ENCODE measurements around the gene TSPAN12.
"Not testable (repeated sequence)": the region's sequence is repeated elsewhere in the genome, so short reads cannot be mapped to it uniquely, and the experiment has no call there.

The TSPAN12 gene, protein sequence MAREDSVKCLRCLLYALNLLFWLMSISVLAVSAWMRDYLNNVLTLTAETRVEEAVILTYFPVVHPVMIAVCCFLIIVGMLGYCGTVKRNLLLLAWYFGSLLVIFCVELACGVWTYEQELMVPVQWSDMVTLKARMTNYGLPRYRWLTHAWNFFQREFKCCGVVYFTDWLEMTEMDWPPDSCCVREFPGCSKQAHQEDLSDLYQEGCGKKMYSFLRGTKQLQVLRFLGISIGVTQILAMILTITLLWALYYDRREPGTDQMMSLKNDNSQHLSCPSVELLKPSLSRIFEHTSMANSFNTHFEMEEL

DNA sequence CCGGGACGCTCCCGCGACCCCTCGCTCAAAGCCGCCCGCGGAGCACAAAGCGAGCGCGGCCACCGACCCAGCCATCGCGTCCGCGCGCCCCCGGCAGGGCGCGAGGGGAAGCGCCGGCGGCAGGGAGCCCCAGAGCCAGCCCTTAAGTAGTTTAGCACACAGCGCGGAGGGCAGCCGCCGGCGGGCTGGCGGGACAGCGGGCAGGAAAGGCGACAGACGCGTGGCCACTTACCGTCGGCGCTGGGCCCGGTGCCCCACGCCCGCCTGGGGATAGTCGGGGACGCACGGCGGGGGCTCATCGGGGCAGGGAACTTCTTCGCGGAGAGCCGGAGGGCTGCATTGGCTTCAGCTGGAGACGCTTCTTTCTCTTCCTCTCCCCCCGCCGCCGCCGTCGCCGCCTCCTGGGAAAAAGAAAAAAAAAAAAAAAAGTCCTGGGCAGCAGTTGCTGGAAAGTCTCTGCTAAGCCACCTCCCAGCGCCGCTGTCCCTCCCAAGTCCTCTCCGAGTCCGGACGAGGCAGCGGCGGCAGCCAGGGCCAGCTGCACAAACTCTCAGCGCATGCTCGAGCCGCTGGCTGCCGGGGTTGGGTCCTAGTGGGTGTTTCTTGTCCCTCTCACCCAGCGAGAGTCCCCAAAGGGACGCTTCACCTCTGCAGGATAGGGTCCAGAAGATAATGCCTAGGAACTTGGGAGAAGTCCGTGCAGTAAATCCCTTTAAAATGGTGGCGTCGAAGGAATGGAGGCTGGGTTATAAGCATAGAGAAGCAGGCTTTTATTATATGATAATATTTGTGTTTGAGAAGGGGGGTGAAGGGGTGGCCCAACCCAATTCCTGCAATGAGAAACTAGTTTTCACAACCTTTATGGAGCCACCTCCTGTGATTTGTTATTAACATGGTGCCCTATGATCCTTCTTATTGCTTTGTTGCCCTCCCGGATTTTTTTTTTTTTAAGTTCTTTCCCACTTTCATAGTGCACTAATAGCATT is at the start of gene TSPAN12:
TSS of gene TSPAN12 (minus strand) at position 557 of the 986 bp plus-strand sequence. CDS start 1,381 bp downstream, outside the sequence.
- peak; percentile 66 for DNase-seq

DNA sequence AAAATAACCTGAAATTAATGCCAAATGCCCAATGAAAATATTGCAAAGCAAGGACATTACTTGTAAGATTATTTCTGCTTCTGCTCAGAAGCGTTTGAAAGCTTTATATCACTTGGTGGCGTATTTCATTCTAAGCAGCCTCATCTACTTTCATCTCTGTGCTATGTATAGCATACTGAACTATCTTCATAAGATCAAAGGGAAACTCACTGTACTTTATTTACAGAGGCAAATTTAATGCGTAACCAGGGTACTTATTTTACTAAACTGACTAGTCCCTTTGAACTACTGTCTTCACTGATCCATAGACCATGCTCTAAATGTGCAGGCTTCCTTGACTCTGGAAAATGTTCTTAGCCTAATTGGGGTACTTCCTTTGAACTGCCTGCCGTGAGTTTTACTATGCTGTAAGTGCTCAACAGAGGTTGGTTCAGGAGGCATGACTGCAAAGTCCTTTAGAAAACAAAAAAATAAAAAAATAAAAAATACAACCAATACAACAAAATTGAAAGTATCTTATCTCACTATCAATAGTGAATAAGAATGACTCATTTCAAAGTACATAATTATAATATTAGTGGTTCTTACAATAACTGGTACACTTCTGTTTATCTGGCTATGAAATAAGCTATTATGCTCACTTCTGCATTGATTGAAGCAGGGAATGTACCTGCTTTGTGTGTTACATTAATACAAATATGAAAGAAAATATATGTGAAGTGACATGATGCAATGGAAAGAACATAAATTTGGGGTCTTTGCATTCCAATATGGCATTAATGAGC is 41.0 kb upstream of the TSPAN12 start:
- DNase-seq = no peak

DNA sequence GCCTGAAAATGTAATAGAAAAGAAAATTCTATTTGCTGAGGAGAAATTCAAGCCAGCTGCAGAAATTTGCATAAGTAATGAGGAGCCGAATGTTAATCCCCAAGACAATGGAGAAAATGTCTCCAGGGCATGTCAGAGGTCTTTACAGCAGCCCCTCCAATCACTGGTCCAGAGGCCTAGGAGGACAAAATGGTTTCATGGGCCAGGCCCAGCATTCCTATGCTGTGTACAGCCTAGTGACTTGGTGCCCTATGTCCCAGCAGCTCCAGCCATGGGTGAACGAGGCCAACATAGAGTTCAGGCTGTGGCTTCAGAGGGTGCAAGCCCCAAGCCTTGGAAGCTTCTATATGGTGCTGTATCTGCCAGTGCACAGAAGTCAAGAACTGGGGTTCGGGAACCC is 37.3 kb upstream of the TSPAN12 start:
- not testable (repeated sequence) for DNase-seq

DNA sequence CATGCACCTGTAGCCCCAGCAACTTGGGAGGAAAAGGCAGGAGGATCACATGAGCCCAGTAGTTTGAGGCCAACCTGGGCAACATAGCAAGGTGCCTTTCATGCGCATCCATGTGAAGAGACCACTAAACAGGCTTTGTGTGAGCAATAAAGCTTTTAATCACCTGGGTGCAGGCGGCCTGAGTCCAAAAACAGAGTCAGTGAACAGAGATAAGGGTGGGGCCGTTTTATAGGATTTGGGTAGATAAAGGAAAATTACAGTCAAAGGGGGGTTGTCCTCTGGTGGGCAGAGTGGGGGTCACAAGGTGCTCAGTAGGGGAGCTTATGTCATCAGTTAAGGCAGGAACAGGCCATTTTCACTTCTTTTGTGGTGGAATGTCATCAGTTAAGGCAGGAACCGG is 27.7 kb upstream of the TSPAN12 start:
- not testable (repeated sequence) for DNase-seq

DNA sequence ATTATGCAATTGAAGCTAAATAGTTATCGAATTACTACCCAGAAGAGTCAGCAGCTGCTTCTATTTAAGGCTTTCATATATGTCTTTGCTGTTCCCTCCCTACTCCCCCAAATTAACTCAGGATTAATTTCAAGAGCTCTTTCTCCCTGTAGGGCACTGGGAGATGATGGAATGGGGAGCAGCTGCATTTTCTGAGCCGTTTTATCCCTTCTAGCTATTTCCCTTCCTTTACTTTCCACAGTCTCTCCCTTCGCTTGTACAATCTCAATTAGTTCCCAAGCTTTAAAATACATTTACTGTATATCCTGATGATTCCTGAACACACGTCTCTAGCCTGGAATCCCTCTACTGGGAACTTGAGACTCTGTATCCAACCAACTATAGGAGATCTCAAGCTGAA is 19.8 kb upstream of the TSPAN12 start:
- no peak for DNase-seq

DNA sequence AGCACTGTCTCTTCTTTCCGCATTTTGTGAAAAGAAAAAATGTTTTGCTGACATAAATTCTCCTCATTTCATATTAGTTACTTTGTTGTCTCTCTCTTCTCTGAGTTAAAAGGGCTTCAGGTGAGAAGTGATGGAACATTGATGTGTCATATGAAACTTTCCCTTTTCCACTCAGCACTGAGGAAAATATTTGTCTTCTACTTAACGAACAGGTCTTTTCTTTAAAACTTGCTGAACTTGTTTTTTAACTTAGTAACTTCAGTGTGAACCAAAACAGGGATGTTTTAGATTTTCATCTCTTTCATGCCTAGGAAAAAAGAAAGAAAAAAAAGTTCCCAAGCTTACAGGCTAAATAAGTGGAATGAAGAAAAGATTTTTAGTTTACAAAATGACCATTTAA is 19.0 kb upstream of the TSPAN12 start:
- DNase-seq = no peak

DNA sequence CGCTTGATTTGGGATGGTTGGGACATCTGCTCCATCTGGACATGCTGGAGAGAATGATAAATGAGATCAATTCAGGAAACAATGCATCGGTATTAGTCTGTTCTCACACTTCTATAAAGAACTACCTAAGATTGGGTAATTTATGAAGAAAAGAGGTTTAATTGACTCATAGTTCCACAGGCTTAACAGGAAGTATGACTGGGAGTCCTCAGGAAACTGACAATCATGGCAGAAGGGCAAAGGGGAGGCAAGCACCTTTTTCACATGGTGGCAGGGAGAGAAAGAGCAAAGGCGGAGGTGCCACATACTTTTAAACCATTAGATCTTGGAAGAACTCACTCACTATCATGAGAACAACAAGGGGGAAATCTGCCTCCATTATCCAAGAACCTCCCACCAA is 16.8 kb upstream of the TSPAN12 start:
- DNase-seq = no peak

DNA sequence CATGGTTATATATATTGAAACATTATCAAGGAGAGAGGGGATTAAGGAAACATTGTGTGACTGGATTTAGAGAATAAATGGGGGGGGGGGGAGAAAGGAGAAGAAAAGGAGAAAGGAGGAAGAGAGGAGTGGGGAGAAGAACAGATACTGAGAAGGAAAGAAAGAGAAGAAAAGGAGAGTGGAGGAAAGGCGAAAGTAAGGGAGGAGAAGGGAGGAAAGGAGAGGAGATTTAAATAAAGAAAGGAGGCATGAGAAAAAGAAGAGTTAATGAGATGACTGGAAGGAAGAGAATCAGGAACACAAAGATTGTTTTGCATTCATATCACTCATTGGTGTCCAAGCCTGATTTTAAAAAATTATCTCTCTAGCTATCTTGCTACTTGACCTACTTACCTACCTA is 16.1 kb upstream of the TSPAN12 start:
- DNase-seq = no peak

DNA sequence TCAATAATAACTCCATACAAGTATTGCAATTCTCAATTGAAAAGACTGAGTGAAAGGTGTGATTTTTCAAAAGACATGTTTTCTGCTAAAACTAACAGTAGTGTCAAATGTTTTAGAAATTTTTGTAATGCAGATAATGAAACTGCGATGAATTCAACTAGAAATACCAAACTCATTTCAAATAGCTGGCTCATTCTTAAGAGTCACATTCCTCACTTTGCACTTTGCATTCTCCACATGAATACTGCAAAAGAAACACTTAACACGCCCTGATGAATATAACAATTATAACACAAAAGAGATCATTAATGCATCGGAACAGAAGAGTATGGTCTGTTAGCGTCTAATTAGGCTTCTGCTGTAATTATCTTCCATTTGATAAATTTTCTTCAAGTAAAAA is 15.5 kb upstream of the TSPAN12 start:
- DNase-seq = no peak

DNA sequence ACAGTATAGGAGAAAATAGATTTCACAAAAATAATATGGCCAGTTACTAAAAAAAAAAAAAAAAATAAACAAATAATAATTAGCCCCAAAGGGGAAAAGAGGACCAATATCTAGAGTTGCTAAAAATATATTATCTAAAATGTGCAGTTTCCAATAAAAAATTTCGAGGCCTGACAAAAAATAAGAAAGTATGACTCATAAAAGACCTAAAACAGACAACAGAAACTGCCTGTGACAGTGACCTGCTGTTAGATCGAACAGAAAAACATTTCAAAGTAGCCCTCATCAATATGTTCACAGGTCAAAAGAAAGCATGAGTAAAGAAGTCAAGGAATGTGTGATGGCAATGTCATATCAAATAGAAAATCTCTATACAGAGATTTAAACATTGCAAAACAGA is 11.8 kb upstream of the TSPAN12 start:
- DNase-seq = no peak

DNA sequence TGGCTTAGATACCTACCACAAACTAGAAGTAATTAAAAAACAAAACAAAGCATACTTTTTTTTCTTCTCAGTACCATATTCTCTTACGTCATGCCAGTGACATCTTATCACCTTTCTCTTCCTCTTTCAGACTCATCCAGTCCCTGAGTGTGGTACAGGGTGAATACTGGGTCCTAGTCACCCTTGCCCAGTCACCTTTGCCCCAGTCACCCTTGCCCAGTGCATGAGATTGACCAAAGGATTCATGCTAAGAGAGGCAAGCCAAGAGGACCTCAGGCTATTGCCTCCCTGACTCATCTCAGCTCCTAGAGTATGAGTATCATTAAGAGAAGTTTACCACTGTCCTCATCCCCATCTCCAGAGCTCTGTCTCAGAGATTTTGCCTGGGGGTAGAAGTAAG is 10.0 kb upstream of the TSPAN12 start:
- peak; percentile 3 for DNase-seq

DNA sequence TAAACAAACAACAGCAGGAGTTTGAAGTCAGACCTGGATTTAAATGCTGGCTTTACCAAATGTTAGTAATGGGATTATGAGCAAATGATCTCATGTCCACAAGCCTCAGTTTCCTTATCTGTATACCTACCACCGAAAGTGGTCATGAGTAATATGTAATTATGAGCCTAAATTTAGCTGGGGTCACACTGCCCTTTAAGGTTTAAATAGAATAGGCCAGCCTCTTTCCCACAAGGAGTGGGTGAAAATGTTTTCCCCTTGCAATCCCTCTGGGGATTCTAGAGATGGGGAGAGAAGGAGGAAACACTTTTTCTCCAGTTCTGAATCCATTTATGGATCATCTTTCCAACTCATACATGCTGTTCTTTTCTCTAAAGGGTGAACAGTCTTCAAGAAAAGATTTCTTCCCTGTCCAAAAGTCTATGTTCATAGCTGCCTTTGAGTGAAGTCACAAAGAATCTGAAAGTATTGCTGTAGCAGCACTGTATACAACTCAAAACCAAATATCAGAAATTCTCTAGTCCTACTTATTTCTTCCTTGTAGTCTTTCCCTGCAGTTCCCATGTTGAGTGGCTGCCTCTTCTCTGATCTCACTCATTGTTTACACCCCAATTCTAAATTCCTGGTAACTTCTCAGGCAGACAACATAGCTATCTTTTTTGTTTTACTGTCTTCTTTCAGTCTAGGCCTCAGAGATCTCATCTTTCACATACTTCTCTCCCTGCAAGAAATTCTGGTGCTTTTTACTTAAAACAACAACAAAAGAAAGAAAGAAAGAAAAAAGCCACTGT is 7.4 kb upstream of the TSPAN12 start:
- DNase-seq = no peak

DNA sequence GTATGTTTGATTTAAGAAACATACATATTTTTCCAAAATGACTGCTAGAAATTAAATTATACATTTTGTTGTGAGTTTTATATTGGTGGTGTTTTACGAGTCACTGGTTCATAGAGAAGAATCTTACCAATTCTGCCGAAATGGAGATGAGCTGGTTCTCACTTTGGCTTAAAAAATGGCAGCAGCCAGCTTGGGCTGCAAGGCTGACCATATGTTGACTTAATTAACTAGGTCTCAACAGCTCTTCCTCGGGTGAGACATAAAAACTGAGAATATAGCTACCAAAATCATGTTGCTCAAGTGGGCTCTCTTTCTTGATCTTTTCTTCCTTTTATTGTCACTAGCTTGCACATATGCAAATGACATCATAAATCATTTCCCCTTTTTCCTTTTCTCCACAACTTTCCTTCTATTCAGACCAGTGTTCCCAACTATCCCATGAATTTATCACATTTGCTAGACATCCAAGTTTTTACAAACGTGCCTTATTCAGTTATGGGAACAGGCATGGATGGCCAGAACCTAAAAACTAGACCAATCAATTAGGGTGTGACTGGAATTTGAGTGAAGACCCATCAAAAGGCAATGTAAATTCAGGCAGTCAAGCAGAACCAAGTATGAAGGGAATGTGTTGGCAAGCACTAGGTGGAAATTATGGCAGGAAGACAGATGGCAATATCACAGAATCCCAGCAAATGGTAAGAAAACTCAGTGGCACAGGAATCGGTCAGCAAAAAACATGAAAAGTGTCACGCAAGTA is 6.4 kb upstream of the TSPAN12 start:
- DNase-seq = no peak

DNA sequence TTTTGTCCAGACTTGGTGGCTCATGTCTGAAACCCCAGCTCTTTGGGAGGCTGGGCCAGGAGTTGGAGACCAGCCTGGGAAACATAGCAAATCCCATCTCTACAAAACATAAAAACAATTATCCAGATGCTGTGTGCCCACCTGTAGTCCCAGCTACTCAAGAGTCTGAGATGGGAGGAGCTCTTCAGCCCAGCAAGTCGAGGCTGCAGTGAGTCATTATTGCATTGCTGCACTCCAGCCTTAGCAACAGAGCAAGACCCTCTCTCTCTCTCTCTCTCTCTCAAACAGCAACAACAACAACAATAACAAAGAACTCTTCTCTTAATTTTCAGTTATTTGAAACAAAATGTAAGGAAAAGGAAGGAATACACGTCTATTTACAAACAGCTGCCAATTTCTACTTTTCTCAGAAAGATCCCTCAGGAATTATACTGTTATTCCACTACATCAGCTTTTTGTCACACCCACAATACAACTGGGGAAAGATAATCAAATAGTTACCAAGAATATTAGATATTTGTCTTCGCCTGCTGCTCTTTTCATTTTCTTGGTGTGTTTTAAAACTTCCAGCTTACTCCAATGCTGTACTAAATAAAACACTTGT is 5.1 kb upstream of the TSPAN12 start:
- no peak for DNase-seq

DNA sequence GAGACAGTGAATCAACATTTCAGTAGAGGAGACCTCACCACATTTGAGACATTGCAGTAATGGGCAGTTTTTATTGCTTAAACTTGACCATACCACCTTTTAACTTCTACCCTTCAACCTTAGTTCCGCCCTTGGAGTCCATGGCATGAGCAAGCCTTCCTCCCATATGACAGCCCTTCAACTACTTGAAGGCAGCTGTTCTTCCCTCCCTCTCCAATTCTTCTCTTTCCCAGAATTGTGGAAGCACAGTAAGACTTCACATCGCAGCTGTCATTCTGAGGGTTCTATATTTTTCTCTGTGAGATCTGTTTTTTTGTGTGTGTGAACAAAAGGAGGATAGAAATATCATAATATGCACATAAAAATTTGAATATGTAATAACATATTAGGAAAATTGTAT is 2.2 kb upstream of the TSPAN12 start:
- no peak for DNase-seq

DNA sequence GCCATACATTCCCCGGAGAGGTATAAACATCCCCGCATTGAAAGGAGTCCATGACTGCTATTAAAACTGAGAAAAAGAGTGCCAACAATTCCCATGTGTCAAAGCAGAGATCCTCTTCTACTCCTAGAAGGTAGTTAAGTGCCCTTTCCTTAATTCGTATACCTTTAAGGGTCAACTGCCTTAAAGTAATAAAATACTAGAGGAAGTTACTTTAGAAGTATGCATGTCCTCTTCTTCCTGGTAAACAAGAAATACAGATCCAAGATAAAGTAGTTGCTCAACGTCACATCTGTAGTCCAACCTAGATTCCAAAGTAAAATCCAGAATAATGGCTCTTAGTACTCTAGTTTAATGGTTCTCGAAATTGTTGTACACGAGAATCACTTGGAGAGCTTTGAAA is 1.5 kb upstream of the TSPAN12 start:
- DNase-seq = no peak

DNA sequence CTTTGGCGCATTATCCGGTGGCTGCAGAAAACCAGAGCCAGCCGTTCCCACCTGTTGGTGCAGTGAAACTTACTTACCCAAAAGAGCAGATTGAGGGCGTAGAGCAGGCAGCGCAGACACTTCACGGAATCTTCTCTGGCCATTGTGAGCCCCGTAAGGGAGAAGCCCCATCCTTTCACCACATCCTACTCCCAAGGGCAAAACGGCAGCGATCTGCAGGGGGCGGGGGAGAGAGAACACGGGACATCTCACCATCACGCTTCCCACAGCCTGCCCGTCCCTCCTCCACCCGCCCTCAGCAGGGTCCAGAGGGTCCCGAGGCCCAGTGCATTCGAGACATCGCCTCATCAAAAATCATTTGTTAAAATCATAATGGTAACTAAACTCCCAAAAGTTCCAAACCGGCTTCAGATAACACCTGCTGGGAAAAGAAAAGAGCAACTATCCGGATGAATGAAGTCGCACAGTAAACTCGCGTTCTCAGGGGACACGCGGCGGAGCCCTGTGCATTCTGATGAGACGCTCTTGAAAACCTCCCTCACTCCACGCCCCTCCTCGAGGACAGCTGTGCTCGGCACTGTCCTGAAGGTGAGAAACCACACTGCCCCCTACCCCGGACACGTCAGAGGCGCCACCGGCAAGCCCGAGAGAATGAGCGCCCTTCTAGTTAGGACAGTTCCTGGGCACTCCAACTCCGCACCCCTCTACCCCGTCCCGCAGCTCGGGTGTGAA is 1.2 kb downstream of the TSPAN12 start:
- DNase-seq = peak; percentile 7

DNA sequence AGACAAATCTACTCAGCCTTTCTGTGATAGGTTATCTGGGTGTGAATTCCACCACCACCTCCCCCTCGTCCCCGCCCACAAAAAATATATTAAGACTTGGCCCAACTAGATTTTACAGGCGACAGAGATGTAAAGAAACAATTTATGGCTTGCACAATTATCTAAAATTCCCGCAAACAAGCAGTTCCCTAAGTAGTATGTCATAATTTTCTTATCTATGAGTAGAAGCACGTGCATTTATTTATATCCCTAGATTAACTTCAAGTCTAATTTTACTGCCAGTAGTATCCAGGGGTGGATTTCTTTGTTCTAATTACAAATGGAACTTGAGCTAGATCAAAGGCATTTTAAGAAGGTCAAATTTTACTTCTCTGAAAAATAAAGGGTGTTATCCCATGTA is 1.7 kb downstream of the TSPAN12 start:
- DNase-seq = no peak

DNA sequence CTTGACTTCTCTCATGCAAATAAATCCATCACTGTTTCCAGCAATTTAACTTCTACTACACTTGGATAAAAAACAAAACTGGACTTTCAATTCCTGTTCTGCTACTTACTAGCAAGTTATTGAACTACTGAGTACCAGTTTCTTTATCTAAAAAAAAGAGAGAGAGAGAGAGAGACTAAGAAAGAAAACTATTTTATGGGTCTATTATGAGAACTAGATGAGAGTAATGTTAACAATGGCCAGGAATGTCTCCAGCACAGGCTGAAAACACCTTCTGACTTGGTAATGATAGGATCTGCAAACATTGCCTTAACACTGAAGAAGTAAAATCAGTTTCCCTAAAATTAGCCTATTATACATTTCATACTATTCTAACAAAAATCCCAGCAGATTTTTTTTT is 5.2 kb downstream of the TSPAN12 start:
- DNase-seq = no peak

DNA sequence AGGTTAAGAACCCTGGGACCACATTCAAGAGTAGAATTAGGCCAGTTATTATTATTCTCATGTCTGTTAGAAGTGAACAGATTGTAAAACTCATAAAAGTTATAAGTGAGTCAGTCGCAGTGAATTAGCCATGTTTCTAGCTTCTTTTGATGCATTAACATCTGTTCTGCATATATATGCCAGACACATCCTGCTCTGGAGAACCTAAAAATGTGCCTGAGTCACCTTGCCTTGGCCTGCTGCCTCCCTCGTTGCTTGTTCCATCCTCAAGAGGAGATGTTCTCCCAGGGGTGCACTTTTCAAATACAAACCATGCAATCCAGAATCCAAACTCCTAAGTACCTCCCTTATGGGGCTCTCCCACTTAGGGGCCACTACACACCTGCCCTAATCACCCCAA is 14.8 kb downstream of the TSPAN12 start:
- DNase-seq = no peak
